Activated naive CD8-positive, alpha-beta T cell treated with anti-CD3 and anti-CD28 coated beads, Interleukin-2, amount 50 U/mL, for 24 hours (primary cell): ENCODE data around the gene DCXR.

Experiments
- ATAC-seq: fragments of 150-1000 bp; cut with Tn5 transposase; one replicate; pipeline ENCODE4 v1.10.0; 2021
- DNase-seq: peaks from one replicate; pipeline ENCODE4 v3.0.0; 2021
- H3K27ac Mint-ChIP-seq: one replicate; pipeline ENCODE4 v1.8.0; 2021; ENCODE audit warnings: mild to moderate bottlenecking, mixed read lengths
- H3K27me3 Mint-ChIP-seq: one replicate; pipeline ENCODE4 v1.8.0; 2021; ENCODE audit warnings: mixed read lengths
- H3K36me3 Mint-ChIP-seq: one replicate; pipeline ENCODE4 v1.8.0; 2021; ENCODE audit warnings: low read depth, mixed read lengths
- H3K4me1 Mint-ChIP-seq: one replicate; pipeline ENCODE4 v1.8.0; 2021; ENCODE audit warnings: mixed read lengths
- H3K4me3 Mint-ChIP-seq: one replicate; pipeline ENCODE4 v1.8.0; 2021; ENCODE audit warnings: mild to moderate bottlenecking, moderate library complexity, mixed read lengths
- H3K9me3 Mint-ChIP-seq: one replicate; pipeline ENCODE4 v1.8.0; 2021; ENCODE audit warnings: mixed read lengths

DCXR gene

DNA sequence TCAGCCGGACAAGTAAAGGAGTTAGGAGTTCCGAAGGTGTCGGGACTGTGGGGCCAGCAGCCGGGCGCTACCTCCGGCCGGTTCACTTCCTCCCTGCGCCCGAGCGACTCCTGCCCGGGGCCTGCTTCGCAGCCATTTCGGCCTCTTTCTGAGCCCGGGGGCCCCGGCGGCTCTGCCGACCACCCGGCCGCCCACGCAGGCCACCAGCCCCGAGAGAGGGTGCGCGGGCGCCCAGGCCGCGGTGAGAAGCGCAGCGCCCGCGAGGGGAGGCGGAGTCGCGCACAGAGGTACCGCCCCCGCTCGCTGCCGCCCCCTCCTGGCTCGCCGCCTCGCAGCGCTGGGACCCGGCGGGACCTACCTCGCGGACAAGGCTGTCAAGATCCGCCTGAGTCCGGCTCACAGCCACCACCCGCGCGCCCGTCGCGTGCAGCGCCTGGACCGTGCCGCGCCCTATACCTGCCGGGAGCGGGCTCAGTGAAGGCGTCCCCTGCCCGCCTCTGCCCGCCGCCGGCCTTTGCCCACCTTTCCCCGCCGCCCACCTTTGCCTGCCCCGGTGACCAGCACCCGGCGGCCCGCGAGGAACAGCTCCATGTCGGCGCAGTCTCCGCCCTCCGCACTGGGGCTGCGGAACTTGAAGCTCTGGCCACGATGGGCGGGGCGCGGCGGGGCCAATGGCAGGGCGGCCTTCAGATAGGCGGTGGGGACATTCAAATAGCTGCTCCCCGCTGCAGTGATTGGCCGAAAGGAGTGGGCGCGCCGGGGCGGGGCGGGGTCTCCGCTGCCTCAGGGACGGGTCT lies at the start of gene DCXR:
DCXR (minus strand) TSS at position 606 of the 797 bp plus-strand sequence; CDS start at position 591, 15 bp downstream.
- peak within 1 kb of the TSS; percentile 80 for H3K27ac Mint-ChIP-seq
- peak; percentile 96 for ATAC-seq
- peak within 1 kb of the TSS; percentile 78 for H3K4me3 Mint-ChIP-seq
- no peaks in the 10 kb centered on the region for H3K9me3 Mint-ChIP-seq
- peaks cover 23% of the 10 kb centered on the region for H3K4me1 Mint-ChIP-seq
- no peaks in the 10 kb centered on the region for H3K27me3 Mint-ChIP-seq
- peaks cover 5% of the 10 kb centered on the region for H3K36me3 Mint-ChIP-seq
- peak; percentile 97 for DNase-seq

DNA sequence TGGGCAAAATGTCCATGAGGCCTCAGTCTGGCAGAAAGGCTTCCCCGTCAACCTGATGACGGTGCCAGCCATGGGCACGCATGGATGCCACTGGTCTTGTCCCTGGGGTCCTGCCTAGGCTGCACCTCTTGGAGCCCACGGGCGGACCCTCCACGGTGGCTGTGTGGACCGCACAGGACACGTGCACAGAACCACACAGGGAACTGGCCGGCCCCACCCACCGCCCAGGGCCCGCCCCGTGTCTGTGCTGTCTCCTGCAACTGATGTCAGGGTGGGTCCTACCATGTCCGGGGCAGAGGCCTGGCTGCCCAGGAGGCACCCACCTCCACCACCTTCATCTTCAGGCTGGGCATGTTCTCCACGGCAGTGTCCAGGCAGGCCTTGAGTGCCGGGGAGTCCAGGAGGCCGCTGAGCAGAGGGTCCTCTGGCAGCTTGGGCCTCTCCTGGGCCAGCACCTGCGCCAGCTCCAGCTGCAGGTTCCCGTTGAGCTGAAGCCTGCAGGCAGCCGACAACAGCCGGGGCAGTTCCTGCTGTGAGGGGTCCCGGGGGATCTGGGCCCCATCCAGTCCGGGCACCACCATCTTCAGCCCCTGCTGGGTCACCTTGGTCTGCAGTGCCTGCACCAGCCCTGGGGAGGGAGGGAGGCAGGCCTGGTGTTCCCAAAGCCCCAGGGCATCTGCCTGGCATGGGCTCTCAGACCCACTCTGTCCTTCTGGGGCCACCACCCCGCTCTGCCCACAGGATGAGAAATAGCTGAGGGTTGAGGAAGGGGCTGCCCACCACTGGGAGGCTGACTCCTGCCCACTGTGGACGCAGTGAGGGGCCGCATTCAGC lies 48.7 kb upstream of the DCXR start:
- H3K27me3 Mint-ChIP-seq, result no peaks in the 10 kb centered on the region
- peaks cover 15% of the 10 kb centered on the region for H3K36me3 Mint-ChIP-seq
- H3K27ac Mint-ChIP-seq, result no peak overlapping the region
- no peaks in the 10 kb centered on the region for H3K9me3 Mint-ChIP-seq
- DNase-seq (no peak), ATAC-seq (no peak)
- H3K4me3 Mint-ChIP-seq, result no peak overlapping the region
- H3K4me1 Mint-ChIP-seq, result no peaks in the 10 kb centered on the region

DNA sequence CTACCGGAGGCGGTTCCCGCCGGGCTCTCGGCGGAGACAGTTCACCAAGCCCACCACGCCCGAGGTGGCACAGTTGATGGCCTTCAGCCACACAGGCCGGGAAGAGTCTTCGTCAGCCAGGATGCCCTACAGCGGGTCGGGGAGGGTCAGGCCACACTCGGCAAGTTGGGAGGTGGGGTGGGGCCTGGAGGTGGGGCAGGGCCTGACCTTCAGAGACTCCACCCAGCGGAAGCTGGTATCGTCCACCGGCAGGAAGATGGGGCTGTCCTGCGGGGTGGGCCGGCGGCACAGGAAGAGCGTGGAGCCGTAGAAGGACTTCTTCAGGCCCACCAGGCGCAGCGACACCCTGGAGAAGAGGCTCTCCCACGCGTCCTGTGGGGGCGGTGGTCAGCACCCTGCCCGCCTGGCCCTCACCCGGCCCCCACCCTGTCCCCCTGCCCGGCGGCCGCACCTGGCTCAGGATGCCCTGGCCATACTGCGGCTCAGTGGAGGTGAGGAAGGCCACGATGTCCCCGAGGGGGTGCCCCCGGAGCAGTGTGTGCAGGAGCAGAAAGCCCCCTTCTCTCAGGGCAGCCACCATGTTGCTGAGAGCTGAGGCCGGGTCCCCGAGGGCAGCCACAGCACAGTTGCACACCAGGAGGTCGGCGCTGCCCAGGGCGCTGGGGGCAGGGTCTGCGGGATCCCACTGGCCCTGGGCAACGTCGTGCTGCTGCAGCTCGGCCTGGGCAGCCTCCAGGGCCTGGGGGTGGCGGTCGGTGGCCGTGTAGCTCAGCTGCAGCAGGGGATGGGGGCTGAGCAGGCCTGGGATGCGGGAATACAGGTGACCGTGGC lies 47.7 kb upstream of the DCXR start:
- H3K9me3 Mint-ChIP-seq, result no peaks in the 10 kb centered on the region
- no peak overlapping the region for H3K27ac Mint-ChIP-seq
- no peak for DNase-seq
- no peaks in the 10 kb centered on the region for H3K27me3 Mint-ChIP-seq
- no peak for ATAC-seq
- H3K4me1 Mint-ChIP-seq, result no peaks in the 10 kb centered on the region
- peaks cover 13% of the 10 kb centered on the region for H3K36me3 Mint-ChIP-seq
- no peak overlapping the region for H3K4me3 Mint-ChIP-seq

DNA sequence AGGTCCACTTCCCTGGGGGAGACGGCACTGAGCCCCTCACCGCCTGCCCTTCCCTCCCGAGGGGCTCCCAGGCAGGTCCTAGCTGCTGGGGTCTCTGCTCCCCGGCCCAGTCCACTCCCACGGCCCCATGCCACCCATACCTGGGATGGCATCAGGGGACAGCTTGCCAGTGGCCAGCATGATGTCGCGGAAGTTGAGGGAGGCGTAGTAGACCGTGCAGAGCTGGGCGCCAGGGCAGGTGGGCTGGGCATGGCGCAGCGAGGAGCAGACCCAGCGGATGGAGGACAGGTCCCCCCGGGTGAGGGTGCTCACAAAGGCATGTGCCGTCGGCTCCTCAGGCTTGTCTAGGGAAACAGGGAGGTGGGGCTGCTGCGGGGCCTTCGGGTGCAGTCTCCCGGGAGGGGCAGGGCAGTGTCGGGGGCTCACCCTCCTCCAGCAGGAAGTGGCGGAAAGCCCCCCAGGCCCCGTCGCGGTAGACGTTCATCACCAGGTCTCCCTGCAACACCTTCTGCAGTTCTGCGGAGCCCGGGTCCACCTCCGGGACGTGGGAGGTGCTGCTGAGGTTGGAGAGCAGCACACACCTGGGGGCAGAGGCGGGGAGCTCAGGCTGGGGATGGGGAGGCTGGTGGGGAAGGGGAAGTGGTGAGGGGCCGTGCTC lies 47.0 kb upstream of the DCXR start:
- Mint-ChIP-seq H3K27me3 (no peaks in the 10 kb centered on the region), H3K36me3 (peaks cover 18% of the 10 kb centered on the region), H3K4me3 (no peak overlapping the region), H3K27ac (no peak overlapping the region), H3K9me3 (no peaks in the 10 kb centered on the region), H3K4me1 (no peaks in the 10 kb centered on the region)
- ATAC-seq (no peak), DNase-seq (no peak)

DNA sequence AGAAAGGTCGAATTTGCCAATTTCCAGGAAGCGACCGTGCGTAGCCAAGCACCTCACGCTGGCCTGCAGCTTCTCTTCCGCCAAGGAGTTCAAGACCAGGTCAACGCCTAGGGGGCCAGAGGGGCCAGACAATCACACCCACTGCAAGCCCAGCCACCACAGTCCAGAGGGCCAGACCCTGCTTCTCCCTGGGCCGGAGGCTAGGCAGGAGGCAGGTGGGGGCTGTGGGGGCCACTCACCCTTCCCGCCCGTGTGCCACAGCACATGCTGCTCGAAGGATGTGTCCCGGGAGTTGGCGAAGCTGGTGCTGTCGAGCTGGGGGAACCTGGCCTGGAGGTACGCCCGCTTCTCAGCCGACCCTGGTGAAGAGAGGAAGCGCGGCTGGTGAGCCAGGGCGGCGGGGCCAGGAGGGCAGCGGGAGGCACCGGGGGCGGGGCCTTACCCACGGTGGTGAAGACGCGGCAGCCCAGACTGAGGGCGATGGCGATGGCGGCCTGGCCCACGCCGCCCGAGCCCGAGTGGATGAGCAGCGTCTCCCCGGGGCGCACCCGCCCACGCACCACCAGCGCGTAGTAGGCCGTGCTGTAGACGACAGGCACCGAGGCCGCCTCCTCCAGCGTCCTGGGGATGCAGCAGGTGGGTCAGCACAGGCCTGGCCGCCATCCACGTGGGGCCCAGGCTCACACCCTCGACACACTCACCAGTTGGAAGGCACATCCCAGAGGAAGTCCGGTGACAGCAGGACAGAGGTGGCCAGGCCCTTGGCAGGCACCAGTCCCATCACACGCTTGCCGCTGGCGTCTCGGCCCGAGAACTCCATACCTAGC lies 46.2 kb upstream of the DCXR start:
- Mint-ChIP-seq H3K27me3 (no peaks in the 10 kb centered on the region), H3K27ac (no peak overlapping the region), H3K9me3 (no peaks in the 10 kb centered on the region), H3K4me3 (no peak overlapping the region), H3K36me3 (peaks cover 16% of the 10 kb centered on the region), H3K4me1 (no peaks in the 10 kb centered on the region)
- DNase-seq, result no peak
- no peak for ATAC-seq

DNA sequence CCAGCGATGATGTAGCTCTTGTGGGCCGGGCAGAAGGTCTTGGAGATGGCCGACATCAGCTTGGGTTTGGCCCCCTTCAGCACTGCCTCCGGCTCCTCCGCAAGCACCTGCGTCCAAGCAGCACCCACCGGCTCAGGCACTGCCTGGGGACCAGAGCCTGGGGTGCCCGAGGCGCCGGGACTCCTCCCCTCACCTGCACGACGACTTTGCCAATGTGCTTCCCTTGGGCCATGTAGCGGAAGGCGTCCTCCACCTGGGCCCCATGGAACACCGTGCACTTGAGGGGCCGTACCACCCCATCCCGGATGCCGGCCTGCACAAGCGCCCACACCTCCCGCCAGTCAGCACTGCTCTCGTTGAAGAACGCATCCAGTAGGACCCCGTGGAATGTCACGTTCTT lies 45.5 kb upstream of the DCXR start:
- no peak overlapping the region for H3K4me3 Mint-ChIP-seq
- H3K9me3 Mint-ChIP-seq, result no peaks in the 10 kb centered on the region
- no peaks in the 10 kb centered on the region for H3K4me1 Mint-ChIP-seq
- no peak overlapping the region for H3K27ac Mint-ChIP-seq
- H3K36me3 Mint-ChIP-seq, result peaks cover 15% of the 10 kb centered on the region
- ATAC-seq, result no peak
- H3K27me3 Mint-ChIP-seq, result no peaks in the 10 kb centered on the region
- DNase-seq, result no peak

DNA sequence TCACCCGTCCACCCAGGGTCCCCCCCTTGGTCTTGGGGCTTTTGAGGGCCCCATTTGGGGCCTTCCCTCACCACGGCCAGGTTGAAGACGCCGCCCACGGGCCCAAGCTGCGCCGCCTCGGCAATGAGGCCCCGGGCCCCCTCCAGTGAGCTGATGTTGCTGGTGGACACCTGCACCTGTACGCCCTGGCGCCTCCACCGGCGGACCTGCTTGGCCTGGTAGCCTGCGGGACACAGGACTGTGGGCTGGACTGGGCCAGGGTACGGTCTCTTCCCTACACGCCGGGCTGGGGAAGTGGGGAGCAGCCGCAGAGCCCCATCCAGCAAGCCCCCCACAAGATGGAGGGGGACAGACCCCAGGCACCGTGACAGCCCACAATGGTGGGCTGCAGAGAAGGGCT lies 45.0 kb upstream of the DCXR start:
- Mint-ChIP-seq H3K9me3 (no peaks in the 10 kb centered on the region), H3K4me1 (no peaks in the 10 kb centered on the region), H3K27me3 (no peaks in the 10 kb centered on the region), H3K4me3 (no peak overlapping the region), H3K27ac (no peak overlapping the region), H3K36me3 (peaks cover 16% of the 10 kb centered on the region)
- ATAC-seq (no peak), DNase-seq (no peak)

DNA sequence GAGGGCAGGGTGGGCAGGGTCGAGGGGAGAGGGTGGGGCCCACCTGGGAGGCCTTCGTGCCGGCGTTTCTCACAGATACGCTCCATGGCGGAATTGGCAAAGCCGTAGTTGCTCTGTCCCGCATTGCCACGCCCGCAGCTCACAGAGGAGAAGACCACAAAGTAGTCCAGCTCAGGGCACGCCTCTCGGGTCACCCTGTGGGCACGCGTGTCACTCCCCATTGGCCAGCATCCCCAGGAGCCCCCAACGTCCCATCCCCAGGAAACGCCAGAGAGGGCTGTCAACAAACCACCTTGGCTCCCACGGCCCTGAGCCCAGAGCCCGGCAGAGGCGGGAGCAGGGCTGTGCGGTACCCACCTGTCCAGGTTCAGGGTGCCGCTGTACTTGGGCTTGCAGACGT lies 44.5 kb upstream of the DCXR start:
- Mint-ChIP-seq H3K4me3 (no peak overlapping the region), H3K9me3 (no peaks in the 10 kb centered on the region), H3K27ac (no peak overlapping the region), H3K27me3 (no peaks in the 10 kb centered on the region), H3K36me3 (peaks cover 16% of the 10 kb centered on the region), H3K4me1 (no peaks in the 10 kb centered on the region)
- DNase-seq (no peak), ATAC-seq (no peak)

DNA sequence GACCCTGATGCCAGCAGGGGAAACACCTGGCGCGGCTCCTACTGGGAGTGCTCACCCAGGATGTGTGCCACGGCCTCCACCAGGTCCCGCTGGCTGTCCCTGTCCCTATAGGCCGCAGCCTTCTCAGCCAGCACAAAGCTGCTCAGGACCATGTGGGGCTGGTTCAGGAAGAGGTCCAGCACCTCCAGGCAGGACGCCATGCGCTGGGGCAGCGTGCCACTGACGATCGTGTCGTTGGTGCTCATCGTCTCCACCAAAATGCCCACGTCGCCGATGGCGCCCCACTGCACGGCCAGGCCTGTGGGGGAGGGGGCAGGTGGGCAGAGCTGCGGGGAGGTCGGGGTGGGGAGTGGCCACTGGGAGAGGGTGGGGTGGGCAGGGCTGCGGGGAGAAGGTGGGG lies 44.0 kb upstream of the DCXR start:
- Mint-ChIP-seq H3K9me3 (no peaks in the 10 kb centered on the region), H3K4me3 (no peak overlapping the region), H3K27ac (no peak overlapping the region), H3K27me3 (no peaks in the 10 kb centered on the region), H3K4me1 (no peaks in the 10 kb centered on the region), H3K36me3 (peaks cover 16% of the 10 kb centered on the region)
- no peak for ATAC-seq
- DNase-seq, result no peak

DNA sequence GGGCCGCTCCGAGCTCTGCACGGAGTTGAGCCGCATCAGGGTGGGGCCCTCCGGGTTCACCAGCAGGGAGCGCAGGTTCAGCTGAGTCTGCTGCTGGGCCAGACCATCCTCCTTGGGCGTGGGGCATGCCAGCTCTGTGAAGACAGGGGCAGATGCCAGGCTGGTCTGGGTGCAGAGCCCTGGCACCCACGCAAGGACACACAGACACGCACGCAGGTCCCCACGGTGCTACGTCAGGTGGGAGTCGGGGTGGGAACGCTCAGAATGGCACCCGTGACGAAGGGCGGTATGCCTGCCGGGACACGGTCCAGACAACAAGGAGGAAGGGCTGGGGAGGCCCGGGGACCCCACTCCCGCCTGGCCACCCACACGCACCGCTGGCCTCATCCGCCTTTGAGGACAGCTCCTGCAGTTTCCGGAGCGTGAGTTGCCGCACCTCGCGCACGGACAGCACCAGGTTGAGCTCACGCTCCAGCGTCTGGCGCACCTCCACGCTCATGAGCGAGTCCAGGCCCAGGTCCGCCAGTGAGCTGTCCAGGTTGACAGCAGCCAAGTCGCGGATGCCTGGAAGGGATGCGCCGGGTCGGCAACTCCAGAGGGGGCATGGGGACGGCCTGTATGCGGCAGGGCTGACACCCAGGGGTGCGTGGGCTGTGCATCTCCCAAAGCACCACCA lies 43.4 kb upstream of the DCXR start:
- peaks cover 16% of the 10 kb centered on the region for H3K36me3 Mint-ChIP-seq
- H3K27ac Mint-ChIP-seq, result no peak overlapping the region
- no peak overlapping the region for H3K4me3 Mint-ChIP-seq
- H3K4me1 Mint-ChIP-seq, result no peaks in the 10 kb centered on the region
- H3K27me3 Mint-ChIP-seq, result no peaks in the 10 kb centered on the region
- H3K9me3 Mint-ChIP-seq, result no peaks in the 10 kb centered on the region
- no peak for DNase-seq
- ATAC-seq, result no peak

DNA sequence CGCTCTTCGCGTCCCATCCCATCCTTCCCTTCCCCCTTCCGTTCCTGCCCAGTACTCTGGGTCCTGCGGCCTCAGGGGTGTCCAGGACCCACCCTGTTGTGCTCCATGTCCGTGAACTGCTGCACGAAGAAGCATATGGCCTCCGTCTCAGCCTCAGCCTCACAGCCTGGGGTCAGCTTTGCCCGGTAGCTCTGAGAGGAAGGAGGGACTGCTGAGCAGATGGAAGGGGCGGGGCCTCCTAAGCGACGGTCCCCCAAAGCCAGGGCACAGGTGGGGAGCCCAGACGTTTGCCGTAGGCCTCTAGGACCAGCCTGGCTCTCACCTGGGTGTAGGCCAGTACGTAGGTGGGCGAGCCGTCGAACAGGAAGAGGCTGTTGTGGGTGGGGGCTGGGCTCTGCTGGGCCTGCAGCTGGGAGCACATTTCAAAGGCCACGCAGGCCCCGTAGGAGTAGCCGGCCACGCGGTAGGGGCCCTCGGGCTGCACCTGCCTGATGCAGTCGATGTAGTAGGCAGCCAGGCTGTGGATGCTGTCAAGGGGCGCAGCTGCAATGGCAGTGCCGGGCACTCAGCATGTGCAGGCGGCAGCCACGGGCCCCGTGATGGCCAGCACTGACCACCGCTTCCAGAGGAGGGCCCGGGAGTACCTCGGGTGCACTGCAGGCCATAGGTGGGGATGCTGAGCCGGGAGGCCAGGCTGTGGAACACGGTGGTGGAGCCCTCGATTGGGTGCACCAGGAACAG lies 42.7 kb upstream of the DCXR start:
- no peak overlapping the region for H3K4me3 Mint-ChIP-seq
- no peaks in the 10 kb centered on the region for H3K9me3 Mint-ChIP-seq
- H3K36me3 Mint-ChIP-seq, result peaks cover 16% of the 10 kb centered on the region

DNA sequence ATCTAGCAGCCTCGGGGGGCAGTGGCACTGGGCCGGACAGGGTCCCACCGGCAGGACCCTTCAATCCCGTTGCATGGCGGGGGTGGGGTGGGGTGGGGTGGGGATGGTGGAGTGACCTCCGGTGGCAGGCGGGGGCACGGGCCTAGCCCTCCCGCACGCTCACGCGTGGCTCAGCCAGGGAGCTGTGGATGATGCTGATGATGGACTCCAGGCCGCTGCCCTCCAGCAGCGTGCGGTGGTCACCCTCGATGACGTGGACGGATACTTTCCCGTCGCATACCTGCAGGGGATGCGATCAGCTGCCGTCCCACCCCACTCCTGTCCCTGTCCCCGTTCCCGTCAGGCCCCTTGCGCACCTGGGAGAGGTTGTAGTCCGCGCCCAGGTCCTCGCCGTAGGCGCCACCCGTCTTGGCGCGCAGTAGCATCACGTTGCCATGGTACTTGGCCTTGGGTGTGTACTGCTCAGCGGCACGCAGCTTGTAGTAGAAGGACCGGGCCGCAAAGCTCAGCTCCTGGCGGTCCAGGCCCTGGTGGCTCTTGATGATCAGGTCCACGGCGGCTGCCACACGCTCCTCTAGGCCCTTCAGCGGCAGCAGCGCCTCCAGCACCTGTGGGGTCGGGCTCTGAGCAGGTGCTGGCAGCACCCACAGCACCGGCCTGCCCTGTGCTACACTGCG lies 41.6 kb upstream of the DCXR start:
- no peak for ATAC-seq
- Mint-ChIP-seq H3K36me3 (peaks cover 16% of the 10 kb centered on the region), H3K27ac (no peak overlapping the region), H3K27me3 (no peaks in the 10 kb centered on the region), H3K4me3 (no peak overlapping the region), H3K4me1 (no peaks in the 10 kb centered on the region), H3K9me3 (no peaks in the 10 kb centered on the region)
- DNase-seq, result no peak

More for the DNA sequence above, 42.7 kb upstream of the DCXR start:
- Mint-ChIP-seq H3K4me1 (no peaks in the 10 kb centered on the region), H3K27ac (no peak overlapping the region), H3K27me3 (no peaks in the 10 kb centered on the region)
- DNase-seq, result no peak
- ATAC-seq, result no peak
